HG02840 (cell line): ENCODE results near the gene MTAP.
"Not testable (repeated sequence)": the region's sequence is repeated elsewhere in the genome, so short reads cannot be mapped to it uniquely, and the experiment has no call there.

Experiments
- ATAC-seq: cut with Tn5 transposase; IDR thresholded peaks from one replicate; pipeline ENCODE4 v1.9.1; 2021; ENCODE audit warnings: mild to moderate bottlenecking, moderate library complexity, moderate number of reproducible peaks; ENCODE audit not compliant: unreplicated experiment, low FRiP score

MTAP gene

DNA sequence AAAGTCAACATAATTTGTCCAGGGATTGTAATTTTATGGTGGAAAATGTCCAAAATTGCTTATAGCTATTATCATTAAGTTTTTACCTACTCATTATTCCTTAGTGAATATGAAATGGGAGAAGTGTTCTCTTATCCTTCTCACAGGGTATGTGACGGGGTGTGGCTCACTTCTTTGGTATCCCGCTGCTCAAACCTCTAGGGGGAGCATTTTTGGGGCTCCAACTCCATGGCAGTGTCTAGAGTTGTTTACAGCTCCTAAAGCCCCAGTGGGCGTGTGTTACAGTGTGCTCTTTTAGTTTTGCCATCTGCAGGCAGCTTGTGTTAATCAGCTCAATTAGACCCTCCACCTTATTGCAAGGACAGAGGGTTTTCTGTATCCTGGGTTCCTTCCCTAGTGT, 102.3 kb downstream of the MTAP start:
- ATAC-seq: no peak

DNA sequence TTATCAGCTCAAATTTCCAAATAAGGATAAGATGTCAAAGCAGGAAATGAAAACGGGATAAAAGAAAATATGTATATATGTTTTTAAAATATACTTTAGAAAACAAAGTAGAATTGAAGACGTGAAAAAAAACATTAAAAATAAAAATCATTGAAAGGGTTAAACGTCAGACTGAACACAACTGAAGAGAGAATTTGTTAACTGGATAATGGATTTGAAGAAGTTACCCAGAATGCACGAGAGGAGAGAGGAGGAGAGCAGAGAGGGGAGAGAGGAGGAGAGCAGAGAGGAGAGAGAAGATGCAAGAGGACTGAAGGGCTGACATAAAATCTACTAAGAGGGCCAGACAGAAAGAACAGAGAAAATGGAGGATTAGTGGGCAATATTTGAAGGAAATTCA, 103.8 kb downstream of the MTAP start:
- ATAC-seq: no peak

DNA sequence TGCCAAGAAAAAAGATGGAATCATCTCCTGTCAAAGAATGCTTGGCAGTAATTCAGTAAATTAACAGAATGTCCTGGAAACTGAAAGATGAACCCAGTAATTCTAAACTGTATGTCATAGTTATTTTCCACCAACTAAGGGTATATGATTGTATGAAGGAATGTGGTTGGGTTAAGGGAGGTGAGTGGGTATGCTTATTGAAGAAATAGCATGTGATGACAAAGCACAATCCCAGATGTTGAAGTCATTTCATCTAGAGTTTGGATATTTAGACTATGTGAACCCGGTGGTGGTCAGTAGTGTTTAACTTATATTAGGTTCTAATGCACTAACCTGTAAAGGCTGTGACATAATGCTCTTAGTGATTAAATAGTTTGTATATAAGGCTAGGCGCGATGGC, 104.4 kb downstream of the MTAP start:
- no peak for ATAC-seq

DNA sequence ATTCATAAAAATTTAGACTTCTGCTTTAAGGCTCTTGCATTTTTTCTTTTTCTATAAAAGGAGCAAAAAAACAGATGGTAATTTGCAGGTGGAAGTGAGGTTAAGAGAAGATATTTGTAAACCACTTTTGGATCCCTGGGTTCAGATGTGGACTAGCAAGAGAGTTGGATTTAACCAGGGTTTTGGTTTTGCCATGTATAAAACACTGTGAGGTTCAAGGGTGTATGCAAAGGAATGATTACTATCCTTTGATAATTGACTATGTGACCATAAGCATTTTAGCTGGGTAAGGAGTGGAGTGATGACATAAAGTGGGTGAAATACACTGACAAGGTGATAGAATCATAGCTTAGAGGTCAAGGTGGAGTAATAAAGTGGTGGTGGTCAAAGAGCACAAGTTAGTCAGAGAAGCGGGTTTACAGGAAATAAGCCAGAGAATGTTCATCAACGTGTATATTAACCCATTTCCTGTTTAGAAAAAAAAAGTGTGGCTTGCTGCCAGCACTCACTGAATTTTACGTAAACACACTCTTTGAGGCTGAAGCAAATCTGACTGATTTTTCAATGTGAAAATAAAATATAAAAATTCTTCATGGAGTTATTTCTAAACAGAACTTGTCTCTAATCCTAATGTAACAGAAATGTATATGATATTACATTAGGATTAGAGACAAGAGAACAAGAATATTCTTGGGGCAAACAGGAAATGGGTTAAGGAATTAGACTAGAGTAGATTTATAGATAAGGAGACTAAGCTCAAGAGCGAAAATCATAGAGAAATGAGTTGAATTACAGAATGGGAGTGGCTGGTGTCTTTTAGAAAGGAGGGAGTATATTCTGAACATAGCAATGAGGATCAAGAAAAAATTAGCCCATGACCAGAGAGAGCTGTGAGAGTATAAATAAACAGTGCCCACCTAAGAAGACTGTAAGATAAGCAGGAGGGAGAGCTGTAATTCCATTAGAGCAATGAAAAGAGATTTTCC, 117.2 kb downstream of the MTAP start:
- no peak for ATAC-seq

DNA sequence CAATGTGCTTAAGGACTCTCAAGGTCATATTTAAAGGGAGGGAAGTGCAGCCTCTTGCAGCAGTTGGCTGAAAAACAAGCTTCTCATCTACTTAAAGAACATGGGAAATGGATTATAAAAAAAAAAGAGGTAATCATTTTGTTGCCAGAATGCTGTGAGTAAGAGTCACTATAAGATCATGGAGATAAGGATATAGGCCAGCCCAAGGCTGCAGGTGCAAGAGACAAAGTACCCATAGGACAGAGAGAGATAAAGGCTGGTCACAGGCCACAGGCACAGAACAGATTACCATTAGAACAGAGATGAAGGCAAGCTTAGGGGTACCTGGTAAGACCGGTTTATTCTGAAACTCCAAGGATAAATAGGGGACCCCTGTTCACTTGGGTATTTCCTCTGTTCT, 121.3 kb downstream of the MTAP start:
- ATAC-seq: no peak

DNA sequence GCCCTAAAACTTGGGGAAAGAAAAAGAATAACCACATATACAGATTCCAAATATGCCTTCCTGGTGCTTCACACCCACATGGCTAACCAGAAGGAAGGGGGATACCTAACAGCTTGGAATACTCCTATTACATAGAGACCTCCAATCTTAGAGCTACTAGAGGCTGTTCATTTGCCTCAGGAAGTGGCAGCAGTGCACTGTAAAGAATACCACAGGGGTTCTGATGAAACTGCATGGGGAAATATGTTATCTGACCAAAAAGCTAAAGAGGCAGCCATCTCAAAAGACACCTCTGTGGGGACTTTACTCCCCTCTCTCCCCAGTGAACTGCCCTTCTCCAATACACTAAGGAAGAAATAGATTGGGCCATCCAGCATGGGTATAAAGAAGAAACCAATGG, 125.3 kb downstream of the MTAP start:
- no peak for ATAC-seq

DNA sequence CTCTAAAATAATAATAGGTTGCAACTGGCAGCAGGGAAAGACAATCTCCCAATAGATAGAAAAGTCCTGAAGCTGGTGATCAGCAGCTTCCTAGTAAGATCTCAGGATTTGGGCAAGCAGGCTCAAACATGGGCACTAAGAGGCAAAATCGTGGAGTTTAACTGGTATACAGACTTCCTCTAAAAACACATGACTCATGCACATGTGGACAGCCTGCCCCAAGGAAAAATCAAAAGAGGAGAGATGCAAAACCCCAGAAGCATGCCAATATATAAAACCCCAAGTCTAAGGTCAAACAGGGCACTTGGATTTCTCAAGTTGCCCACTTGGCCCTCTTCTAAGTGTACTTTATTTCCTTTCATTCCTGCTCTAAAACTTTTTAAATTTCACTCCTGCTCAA, 129.0 kb downstream of the MTAP start:
- ATAC-seq: no peak

DNA sequence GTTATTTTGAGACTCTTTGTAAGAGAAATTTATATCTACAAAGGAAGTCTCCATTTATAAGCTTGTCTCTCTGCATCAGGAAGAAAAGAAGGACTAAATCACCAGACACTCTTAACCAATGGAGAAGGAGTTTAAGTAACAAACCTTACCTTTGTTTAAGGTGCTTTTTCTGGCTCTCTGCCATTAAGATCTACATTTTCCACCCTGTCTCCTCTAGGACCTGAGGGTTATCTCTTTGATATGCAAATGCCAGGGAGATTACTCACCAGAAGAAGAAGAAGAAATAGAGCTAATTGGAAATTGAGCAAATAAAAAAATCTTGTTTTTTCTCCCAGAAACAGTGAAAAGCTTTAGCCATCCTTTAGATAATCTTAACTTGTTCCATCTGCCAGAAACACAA, 130.8 kb downstream of the MTAP start:
- no peak for ATAC-seq

DNA sequence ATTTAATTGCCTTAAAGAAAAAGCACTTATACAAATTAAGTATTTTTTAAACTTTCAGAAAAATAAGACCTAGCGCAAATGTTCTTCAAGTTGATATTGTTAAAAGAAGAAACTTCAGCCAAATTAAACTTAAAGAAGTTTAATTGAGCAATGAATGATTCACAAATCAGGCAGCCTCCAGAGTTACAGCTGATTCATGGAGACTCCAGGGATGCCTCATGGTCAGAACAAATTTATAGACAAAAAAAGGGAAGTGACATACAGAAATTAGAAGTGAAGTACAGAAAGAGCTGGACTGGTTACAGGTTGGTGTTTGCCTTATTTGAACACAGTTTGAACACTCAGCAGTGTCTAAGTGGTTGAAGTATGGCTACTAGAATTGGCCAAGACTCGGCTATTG, 131.4 kb downstream of the MTAP start:
- no peak for ATAC-seq

DNA sequence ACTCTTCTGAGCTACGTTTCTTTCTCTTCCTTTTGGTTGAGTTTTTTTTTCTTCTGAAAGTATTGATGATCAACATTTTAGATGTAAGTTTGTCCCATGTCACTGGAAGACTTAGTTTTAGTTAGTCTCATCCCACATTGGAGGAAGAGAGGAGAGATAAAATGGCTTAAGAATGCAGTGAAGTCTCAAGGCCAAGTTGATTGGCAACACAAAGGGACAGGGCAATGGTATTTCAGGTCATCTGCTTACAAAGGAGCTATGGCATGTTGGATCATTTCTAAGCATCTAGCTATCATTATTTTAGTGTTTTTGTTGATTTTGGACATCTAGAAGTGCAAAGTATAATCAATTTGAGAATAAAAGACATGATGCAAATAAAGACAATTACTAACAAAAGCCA, 133.2 kb downstream of the MTAP start:
- no peak for ATAC-seq

DNA sequence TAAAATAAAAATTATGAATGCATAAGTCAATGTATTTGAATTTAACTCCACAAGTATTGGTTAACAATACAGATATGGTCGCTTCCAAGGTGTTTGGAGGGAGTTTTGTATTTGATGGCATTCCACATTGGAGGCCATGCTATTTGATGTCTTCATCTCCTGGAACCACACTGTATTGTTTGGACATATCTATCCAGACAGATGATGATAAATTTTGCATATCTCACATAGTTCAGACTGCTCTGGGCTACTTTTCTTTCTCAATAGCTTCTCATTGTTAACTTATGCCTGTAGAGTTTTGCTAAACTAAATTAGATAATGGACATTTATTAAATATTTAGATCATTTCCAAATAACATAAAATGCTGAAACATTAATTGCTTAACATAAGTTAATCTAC, 133.7 kb downstream of the MTAP start:
- ATAC-seq: no peak

DNA sequence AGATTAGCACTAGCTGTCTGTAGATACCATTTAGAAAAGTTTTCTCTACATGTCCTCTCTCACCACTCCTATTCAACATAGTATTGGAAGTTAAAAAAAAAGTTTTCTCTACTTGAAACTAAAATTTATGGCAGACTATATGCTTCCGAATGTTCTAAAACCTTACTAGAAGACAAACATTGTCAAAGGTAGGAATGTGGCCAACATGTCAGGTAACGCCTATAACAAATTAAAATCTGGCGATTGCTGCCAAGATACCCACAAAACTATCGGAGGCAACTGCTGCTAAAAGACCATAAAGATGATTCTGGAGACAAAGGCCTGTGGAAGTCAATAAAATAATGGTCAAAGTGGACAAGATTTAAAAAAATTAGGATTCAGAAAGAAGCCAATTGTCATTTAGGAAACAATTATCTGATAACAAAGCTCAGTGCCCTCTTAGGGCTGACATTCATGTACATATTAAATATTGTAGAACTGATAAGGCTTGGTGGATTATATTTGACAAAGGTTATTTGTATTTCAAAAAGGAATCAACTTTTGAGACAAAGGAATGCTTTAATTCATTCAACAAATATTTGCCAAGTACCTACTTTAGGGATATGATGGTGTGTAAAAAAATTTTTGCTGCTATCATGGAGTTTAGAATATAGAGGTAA, 139.0 kb downstream of the MTAP start:
- ATAC-seq: no peak

DNA sequence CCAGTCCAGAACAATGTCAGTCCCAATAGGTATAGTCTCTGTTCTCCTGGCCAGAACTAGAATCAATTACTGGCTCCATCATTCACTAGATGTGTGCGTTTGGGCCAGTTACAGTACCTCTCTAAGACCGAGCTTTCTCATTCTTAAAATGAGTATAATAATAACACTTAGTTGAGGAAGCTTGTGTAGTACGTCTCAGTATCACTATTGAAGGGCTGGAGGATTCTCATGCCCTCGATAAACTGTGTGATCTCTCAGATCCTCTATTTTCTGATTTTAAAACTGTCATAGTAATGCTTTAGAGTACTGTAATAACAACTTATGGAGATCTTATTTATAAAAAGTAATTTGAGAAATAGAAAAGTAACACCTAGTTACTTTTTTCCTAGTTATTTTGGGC, 141.0 kb downstream of the MTAP start:
- ATAC-seq: no peak

DNA sequence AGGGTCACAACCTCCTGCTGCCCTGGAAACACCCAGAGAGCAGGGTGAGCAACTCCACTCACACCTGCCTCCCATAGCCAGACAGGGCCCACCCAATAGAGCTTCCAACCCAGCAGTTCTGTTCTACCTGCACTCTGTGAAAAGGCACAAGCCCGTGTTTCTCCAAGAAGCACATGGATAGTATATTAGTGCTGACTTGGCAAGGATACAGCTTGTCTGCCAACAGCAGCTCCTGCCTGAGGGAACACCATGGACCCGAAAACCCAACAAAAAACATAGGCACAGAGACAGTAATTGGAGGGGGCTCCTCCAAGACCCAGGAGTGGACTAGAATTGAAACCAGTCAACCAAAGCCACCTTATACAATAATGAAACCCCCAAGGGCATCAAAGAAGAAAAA, 143.2 kb downstream of the MTAP start:
- no peak for ATAC-seq

DNA sequence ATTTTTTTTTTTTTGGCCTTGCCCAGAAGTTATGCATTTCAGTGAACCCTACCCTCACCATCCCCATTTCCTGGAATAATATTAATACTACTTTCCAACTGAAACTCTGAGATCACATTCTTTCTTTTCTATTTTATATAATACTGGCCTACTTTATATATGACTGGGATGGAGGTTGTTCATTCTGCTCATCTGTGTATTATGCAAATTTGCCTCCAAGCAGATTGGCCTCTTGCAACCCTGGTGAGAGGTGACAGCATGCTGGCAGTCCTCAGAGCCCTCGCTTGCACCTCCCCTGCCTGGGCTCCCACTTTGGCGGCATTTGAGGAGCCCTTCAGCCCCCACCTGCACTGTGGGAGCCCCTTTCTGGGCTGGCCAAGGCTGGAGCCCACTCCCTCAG, 156.4 kb downstream of the MTAP start:
- no peak for ATAC-seq

DNA sequence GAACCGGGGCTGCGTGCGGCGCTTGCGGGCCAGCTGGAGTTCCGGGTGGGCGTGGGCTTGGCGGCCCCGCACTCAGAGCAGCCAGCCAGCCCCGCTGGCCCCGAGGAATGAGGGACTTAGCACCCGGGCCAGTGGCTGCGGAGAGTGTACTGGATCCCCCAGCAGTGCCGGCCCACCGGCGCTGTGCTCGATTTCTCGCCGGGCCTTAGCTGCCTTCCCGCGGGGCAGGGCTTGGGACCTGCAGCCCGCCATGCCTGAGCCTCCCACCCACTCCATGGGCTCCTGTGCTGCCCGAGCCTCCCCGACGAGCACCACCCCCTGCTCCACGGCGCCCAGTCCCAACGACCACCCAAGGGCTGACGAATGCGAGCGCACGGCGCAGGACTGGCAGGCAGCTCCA, 156.8 kb downstream of the MTAP start:
- ATAC-seq: not testable (repeated sequence)

DNA sequence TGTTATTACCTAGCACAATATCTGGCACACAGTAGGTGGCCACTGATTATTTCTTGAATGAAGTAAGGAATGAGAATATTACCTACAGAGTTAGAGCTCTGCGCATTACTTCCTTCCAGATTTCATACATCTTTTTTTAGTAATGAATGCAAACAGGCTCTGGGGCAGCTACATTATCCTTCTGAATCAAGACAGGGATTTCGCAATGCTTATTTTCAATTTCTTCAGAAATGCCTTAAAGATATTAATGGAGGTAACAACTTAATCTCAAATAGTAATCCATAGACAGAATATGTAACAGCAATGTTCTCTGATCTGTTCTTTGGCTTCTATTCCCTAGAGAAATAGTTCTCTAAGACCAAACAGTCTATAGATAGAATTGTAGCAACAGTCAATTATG, 159.1 kb downstream of the MTAP start:
- no peak for ATAC-seq

DNA sequence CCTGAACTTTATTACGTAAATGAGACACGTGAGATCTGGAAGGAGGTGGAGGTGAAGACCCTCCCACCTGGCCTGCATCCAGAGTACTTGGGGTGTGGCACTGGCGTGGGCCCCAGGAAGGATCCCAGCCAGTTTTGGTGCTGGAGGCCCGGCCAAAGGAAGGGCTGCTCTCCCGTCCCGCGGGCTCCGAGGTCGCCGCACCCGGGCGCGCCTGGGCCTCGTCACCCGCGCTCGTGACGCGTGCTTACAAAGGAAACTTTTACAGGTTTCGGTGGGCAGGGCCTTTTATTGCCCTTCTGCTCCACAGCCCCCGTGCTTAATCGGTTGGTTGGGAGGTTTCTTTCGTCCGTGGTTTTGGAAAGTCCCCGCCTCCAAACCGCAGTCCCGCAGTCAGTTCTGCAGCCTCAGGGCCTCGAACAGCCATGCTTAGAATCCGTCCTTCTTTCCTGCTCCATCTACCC, 162.5 kb downstream of the MTAP start:
- ATAC-seq: peak; percentile 55

DNA sequence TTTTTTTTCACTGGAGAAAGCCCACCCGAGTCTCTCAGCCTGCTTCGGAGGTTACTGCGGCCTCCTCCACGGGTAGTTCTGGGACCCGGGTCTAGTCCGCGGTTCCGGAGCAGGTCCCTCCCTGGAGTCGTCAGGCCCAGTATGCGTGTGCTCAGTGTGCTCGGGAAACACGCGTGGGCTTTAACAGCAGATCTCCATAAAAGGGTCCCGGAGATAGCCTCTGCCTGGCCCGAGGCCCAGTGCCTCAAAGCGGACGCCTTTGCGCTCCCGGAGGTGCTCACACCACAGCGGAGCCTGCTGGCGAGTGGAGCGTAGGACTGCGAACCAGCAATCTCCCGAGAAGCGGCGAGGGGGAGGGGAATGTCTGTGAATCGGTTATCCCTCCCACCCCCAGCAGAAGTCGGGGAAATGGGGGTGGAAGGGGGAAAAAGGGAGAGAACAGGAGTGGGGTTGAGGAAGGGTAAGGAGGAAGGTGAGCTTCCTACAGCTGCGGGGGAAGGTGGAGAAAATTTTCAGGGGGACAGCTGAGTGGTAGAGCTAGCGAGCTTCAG, 163.0 kb downstream of the MTAP start:
- ATAC-seq: peak; percentile 61

DNA sequence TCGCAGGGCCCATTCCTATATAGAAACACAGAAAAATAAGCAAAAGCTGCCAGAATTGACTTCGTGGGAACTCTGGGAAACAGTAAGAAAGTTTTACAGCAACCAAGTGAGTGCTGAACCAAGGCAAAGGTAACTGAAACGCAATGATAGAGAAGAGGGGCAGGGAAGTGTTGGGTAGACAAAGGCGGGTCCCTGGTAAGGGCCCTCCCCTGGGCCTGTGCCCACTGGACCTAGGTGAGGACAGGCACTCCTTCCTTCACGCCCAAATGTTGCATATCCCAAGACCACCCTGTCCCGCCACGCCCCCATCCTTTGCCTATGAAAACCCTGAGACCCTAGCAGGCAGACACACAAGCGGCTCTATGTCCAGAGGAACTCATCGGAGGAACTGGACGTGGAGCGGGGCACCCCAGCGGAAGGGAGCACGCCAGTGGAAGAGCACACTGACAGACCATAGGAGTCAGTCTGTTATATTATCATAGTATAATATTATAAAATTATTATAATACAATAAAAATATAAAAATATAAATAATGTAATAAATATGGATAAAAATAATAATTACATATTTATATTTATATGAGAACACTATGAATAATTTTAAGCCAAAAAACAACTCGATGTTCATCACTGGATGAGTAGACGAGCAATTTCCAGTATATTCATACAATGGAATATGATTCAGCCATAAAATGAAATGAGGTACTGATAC, 163.9 kb downstream of the MTAP start:
- ATAC-seq: no peak

DNA sequence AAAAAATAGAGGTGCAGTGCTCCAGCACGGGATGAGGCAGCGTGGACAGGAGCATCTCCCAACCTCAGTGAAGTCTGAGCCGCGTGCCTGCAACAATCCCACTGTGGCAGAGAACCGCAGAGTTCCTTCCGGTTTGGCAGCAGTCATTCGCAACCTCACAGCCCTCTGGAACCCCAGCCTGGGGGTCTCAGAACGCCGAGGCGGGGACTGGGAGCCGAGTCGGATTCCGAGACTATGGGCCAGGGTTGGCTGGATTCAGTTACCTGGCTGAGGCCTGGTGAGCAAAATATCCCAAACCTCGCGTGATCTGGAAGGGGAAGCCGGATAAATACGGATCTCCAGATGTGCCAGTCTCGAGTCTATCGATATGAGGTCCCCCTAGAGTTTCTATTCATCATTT, 164.7 kb downstream of the MTAP start:
- no peak for ATAC-seq
